DOHH2 (cell line): ENCODE measurements around the gene MAP1B.

ENCODE experiments used
- H3F3A ChIP-seq: fragments of 200-600 bp; sonication (generic), shearing (Covaris generic); 2 replicates; pipeline ENCODE4 v1.6.0; 2016; ENCODE audit warnings: antibody characterized with exemption, mild to moderate bottlenecking; ENCODE audit not compliant: control insufficient read depth, insufficient read depth
- H3K27ac ChIP-seq: fragments of 200-600 bp; sonication (generic); 2 replicates; pipeline ENCODE4 v1.5.1; 2014; ENCODE audit warnings: low read depth, mild to moderate bottlenecking, low read length, moderate library complexity
- H3K27me3 ChIP-seq: fragments of 200-600 bp; sonication (generic); 2 replicates; pipeline ENCODE4 v1.6.1; 2014; ENCODE audit warnings: mild to moderate bottlenecking, low read length, mixed read lengths; ENCODE audit not compliant: control insufficient read depth
- H3K36me3 ChIP-seq: fragments of 200-600 bp; sonication (generic); 2 replicates; pipeline ENCODE4 v1.6.1; 2014; ENCODE audit warnings: mild to moderate bottlenecking, low read length, moderate library complexity, mixed read lengths; ENCODE audit not compliant: control insufficient read depth
- H3K4me1 ChIP-seq: fragments of 200-600 bp; sonication (generic); 2 replicates; pipeline ENCODE4 v1.6.1; 2014; ENCODE audit warnings: mild to moderate bottlenecking, low read length, mixed read lengths; ENCODE audit not compliant: control insufficient read depth
- H3K4me2 ChIP-seq: fragments of 200-600 bp; sonication (generic); 2 replicates; pipeline ENCODE4 v1.6.0; 2014; ENCODE audit warnings: mild to moderate bottlenecking, low read length, moderate library complexity
- H3K4me3 ChIP-seq: fragments of 200-600 bp; sonication (generic); 2 replicates; pipeline ENCODE4 v1.5.1; 2014; ENCODE audit warnings: mild to moderate bottlenecking, low read length, mixed read lengths
- H3K79me2 ChIP-seq: fragments of 200-600 bp; sonication (generic); 2 replicates; pipeline ENCODE4 v1.6.1; 2014; ENCODE audit warnings: mild to moderate bottlenecking, low read length, mixed read lengths; ENCODE audit not compliant: control insufficient read depth
- H3K9me2 ChIP-seq: fragments of 200-600 bp; sonication (generic); replicated peaks from 2 replicates; pipeline ENCODE4 v1.6.1; 2014; ENCODE audit warnings: mild to moderate bottlenecking, low read length, mixed read lengths; ENCODE audit not compliant: control insufficient read depth
- H3K9me3 ChIP-seq: fragments of 200-600 bp; sonication (generic); 2 replicates; pipeline ENCODE4 v1.6.1; 2014; ENCODE audit warnings: antibody characterized with exemption, low read length, mixed read lengths; ENCODE audit not compliant: control insufficient read depth, insufficient read depth
- H4K20me1 ChIP-seq: fragments of 200-600 bp; sonication (generic); 2 replicates; pipeline ENCODE4 v1.6.0; 2014; ENCODE audit warnings: low read depth, mild to moderate bottlenecking, antibody characterized with exemption, low read length, moderate library complexity; ENCODE audit not compliant: control insufficient read depth, insufficient read depth
- CTCF ChIP-seq: fragments of 200-600 bp; sonication (generic); IDR thresholded peaks from one replicate; pipeline ENCODE4 v1.5.1; 2014; ENCODE audit warnings: antibody characterized with exemption, mild to moderate bottlenecking, low read depth, low read length; ENCODE audit not compliant: poor library complexity, severe bottlenecking
- EZH2phosphoT487 ChIP-seq: fragments of 200-600 bp; sonication (generic); IDR thresholded peaks from 2 replicates; pipeline ENCODE4 v1.6.1; 2017; ENCODE audit warnings: borderline replicate concordance, mild to moderate bottlenecking, antibody characterized with exemption, low read length, moderate library complexity, mixed read lengths

MAP1B gene

GRCh38 chr5:72223371-72223770 lies 116.1 kb downstream of the MAP1B start:
- no peak overlapping the region for H3K27ac ChIP-seq

GRCh38 chr5:72224946-72225463 lies 117.7 kb downstream of the MAP1B start:
- Histone ChIP-seq H4K20me1 (no peaks in the 10 kb centered on the region), H3K9me2 (no peaks in the 10 kb centered on the region), H3K36me3 (peaks cover 96% of the 10 kb centered on the region), H3K4me3 (no peak overlapping the region), H3F3A (no peaks in the 10 kb centered on the region), H3K9me3 (no peaks in the 10 kb centered on the region), H3K4me1 (no peaks in the 10 kb centered on the region), H3K4me2 (no peak overlapping the region), H3K27ac (no peak overlapping the region), H3K27me3 (no peaks in the 10 kb centered on the region), H3K79me2 (no peaks in the 10 kb centered on the region)
- TF ChIP-seq CTCF: no peak
- TF ChIP-seq EZH2phosphoT487: no peak

More at GRCh38 chr5:72223371-72223770, 116.1 kb downstream of the MAP1B start:
- Histone ChIP-seq H3K27me3 (no peaks in the 10 kb centered on the region), H3K4me1 (no peaks in the 10 kb centered on the region), H3K9me2 (no peaks in the 10 kb centered on the region), H4K20me1 (no peaks in the 10 kb centered on the region), H3K4me3 (no peak overlapping the region), H3K36me3 (peaks cover 100% of the 10 kb centered on the region), H3K79me2 (no peaks in the 10 kb centered on the region), H3K9me3 (no peaks in the 10 kb centered on the region), H3F3A (no peaks in the 10 kb centered on the region), H3K4me2 (no peak overlapping the region)
- TF ChIP-seq EZH2phosphoT487 (no peak), CTCF (no peak)

- no peak overlapping the region for H3K4me2 ChIP-seq
- peaks cover 96% of the 10 kb centered on the region for H3K36me3 ChIP-seq
- TF ChIP-seq EZH2phosphoT487 (no peak), CTCF (no peak)
- H3K79me2 ChIP-seq: no peaks in the 10 kb centered on the region
- H3K9me3 ChIP-seq: no peaks in the 10 kb centered on the region
- no peak overlapping the region for H3K4me3 ChIP-seq
- no peaks in the 10 kb centered on the region for H3K27me3 ChIP-seq
- H4K20me1 ChIP-seq: no peaks in the 10 kb centered on the region
- H3K27ac ChIP-seq: no peak overlapping the region
- no peaks in the 10 kb centered on the region for H3F3A ChIP-seq
- H3K9me2 ChIP-seq: no peaks in the 10 kb centered on the region
- H3K4me1 ChIP-seq: no peaks in the 10 kb centered on the region
These were observed 118.5 kb downstream of the MAP1B start for GRCh38 chr5:72225741-72226140.
